ENCODE data around the gene KRT72.
A peak's percentile ranks its signal among the peaks of the same experiment; 100 is the strongest.

KRT72 gene

GRCh38 chr12:52629281-52630007, 28.2 kb upstream of the KRT72 start:
- DNase-seq, result no peak

- no peak for DNase-seq
Measured at GRCh38 chr12:52628841-52629240, 27.6 kb upstream of the KRT72 start.

- DNase-seq, result no peak
Measured at GRCh38 chr12:52628111-52628507, 26.8 kb upstream of the KRT72 start.

DNA sequence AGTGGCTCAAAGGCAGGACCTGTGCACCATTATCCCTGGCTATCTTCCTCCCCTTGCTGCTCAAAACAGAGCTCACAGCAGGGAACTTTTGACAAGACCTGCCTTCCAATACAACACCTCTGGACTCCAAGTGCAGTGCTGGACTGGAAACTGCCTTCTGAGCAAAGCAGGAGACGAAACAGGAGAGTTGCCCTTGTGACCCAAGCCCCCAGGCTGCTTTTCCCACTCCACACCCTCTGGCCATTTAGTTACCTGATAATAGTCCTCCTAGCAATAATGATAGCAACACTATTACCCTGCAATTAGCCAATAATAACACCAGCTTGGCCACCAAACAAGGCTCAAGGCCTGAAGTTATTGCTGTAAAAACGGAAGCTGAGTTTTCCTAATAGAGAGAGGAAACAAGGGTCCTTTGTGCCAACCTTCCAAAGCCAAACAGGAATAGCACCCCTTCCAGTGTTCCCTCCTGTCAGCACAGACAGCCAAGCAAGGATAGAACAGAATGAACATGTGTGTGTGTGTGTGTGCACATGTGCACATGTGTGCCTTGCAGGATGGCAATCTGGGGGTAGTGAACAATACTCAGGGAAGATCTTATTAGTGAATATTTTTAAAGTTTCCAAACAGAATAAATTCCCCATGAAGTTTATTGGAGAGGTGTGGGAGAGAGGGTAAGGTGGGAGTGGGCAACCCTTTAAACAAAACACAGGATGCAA, 26.3 kb upstream of the KRT72 start:
- DNase-seq, result no peak

GRCh38 chr12:52622349-52622748, 21.1 kb upstream of the KRT72 start:
- DNase-seq, result no peak

DNA sequence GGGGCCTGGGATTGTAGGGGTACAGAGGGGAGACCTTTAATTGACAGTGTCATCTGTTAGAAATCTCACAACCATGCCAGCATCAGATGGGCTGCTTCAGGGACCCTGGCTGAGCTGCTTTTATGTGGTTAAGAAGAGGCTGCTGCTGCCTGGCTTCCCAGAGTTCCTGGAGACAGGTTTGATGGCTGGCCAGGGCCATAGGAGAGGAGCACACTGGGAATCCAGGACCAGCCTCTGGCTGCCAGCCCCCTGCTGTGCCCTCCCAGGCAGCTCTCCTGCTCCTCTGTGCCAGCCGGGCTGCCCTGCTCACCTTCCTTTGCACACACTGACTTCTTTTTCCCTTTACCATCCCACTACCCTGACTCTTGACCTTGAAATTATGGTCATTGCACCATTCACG, 17.6 kb upstream of the KRT72 start:
- no peak for DNase-seq

DNA sequence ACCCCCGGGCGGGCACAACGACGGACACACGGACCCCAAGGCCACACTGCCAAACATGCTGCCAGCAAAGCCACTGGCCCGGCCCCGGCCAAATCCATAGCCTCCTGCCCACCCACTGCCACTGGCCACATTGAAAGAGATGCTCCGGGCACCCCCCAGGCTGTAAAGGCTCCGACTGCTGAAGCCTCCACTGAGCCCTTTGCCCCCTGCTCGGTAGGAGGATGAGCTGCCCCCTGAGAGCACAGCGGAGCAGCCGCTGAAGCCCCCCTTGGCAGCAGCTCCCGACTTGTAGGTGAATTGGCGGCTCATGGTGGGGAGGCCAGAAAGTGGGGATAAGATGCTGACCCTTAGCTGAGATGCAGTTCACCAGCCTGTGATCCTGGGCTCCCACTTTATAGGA, 17.0 kb upstream of the KRT72 start, which contains the start of gene KRT73:
TSS of gene KRT73 (minus strand) at position 344 of the 400 bp plus-strand sequence. CDS start at position 309, 35 bp downstream.
- no peak for DNase-seq

GRCh38 chr12:52617403-52617785, 16.1 kb upstream of the KRT72 start:
- DNase-seq, result no peak

DNA sequence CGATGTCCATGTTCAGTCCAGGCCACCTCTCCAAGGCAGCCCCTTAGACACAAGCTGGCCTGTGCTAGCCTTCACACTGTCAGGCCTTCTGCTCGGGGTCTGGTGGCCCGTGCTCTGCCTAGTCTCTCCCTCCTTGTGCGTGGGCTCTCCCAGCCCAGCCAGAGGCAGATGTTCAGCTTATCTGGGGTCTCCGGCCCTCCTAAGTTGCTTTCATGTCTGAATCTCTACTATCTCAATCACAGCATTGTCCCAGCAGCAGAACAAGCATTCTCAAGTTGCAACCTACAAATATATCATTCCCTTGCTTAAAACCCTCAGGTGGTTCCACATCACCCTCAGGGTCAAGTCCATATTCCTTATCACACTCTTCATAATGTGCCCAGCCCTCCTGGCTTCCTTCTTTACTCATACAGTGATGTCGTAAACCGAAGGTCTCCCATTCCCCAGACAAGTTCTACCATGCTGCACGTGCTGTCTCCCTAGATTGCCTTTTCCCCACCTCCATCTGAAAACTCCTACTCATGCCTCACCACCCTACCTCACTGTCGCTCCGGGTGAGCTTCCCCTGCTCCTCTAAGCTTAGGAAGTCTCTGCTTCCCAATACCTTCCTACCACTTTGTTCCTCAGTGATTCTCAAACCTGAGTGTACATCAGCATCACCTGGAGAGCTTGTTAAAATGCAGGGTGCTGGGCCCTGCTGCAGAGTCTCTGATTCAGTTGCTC, 15.6 kb upstream of the KRT72 start:
- no peak for DNase-seq

DNA sequence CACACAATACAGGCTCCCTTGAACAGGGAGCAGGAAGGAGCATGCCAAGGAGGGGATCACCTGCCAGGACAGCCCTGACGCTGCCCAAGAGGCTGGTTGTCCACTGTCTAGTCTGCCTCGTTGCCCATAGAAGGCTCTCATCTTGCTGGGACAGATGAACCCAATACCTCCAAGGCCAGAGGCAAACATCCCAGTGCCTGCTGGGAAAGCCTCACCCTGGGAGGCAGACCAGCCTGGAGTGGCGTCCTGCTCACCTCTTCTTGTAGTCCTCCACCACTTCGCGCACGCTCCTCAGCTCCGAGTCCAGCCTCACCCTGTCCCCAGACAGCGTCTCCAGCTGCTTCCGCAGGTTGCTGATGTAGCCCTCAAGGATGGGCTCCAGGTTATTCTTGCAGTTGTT, 14.6 kb upstream of the KRT72 start:
- DNase-seq, result no peak

DNA sequence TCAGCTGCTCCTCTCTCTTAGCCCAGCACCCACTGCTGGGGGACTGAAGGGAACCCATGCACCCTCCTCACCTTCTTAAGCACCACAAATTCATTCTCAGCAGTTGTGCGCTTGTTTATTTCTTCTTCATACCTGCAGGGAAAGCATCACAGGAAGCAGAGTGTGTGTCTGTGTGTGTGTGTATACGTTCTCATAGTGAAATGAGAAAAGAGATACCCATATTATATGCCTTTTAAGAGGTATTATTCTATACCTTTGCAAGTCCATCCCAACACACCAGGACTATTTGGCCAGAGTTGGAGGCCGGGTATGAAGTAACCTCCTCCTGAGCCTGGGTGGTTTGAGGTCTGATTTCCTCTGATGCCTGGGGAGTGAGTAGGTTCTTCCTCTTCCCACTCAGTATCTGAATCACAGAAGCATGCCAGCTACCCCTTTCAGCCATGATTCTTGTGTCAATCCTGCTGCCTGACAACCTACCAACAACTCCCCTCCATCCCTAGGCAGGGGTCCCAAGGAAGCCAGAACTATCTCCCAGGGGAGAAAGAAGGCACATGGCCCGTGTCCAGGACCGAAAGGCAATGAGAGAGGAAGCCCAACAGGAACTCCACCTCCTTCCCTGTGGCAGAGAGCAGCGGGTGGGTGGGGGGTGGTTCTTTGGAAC, 14.1 kb upstream of the KRT72 start:
- peak; percentile 26 for DNase-seq

DNA sequence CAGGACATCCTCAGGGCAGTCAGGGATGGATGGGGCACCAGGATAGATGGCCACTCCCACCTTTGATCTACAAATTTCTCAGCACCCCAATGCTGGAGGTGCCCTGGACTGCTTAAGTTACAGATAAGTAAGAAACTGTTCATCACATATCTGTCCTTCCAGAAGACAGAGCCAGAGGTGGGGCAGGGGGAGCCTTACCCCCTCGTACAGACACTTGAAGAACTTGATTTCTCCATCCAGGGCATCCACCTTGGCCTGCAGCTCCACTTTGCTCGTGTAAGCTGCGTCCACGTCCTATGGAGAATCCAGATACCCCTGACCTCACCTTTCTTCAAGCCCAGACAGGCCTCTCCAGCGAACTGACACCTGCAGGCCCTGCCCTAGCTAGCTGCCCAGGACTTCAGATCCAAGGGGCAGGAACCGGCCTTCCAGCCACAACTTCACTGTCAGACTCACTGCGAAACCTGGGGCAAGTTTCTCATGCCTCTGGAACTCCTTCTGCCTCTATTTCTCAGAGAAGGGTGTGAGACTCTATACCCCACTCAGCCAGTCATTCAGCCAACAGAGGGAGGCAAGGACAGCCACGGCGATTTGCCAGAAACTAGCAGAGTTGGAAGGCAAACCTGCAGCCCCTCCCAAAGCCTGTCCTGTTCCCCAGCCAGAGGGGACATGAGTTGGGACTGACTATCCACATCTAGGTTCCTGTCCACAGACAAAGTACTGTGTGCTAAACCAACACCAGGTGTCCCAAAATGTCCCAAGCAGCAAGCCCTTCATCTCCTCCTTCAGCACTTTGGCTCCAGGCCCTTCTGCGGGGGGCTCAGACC, 13.3 kb upstream of the KRT72 start:
- no peak for DNase-seq

GRCh38 chr12:52613384-52614030, 12.2 kb upstream of the KRT72 start:
- no peak for DNase-seq

DNA sequence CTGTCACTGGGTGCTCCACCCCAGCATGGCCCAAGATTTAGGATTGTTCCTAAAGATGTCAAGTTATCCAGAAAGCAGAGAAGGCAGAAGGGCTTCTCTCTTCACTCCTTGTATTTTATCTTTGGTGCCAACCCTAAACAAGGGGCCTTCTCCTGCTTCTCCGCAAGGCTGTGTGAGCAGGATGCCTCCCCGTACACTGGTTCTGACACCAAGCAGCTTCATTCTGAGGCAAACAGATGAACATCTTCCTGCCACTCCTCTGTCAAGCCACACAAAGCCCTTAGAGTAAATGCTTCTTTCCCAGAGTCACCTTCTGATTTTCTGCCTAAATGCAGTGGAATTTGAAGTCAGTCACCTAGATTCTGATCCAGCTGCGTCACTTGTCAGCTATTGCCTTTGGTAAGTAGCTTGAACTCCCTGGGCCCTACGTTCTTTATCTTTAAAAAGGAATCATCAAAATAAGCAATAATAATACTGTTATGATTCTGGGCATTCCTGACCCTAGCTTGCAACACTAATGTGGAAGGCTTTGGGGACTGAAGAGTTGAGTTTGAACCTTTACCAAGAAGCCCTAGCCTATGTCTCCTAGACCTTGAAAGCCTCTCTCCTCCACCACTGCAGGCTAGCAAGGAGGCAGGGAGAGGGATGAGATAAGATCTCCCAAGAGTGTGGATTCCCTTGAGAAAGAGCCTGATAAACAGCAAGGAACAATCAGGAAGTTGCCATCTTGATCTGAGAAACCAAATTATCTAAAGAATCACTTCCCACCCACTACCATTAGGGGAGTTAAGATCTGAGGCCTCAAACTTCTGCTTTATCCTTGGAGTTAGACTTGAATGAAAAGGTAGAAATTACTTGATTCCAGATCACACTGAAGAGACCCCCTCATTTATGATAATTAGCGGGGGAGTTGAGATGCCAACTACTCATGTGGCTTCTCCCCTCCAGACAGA, 11.4 kb upstream of the KRT72 start:
- no peak for DNase-seq

DNA sequence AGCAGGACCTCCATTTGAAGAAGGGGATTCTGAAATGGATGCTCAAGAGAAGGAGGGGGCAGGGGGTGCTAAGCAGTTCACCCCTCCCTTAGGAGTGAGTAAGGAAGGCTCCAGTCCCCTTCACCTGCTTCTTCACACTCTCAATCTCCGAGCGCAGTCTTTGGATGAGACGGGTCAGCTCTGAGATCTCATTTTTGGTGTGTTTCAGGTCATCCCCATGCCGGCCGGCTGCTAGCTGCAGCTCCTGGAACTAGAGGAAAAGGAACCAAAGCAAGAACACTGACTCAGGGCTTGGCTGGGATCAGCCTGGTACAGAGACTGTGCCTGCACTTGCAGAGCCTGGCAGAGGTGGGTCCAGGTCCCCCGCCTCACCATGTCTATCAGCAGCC, 9.8 kb upstream of the KRT72 start:
- DNase-seq, result no peak

- DNase-seq, result no peak
Measured at GRCh38 chr12:52608826-52609630, 7.8 kb upstream of the KRT72 start.

DNA sequence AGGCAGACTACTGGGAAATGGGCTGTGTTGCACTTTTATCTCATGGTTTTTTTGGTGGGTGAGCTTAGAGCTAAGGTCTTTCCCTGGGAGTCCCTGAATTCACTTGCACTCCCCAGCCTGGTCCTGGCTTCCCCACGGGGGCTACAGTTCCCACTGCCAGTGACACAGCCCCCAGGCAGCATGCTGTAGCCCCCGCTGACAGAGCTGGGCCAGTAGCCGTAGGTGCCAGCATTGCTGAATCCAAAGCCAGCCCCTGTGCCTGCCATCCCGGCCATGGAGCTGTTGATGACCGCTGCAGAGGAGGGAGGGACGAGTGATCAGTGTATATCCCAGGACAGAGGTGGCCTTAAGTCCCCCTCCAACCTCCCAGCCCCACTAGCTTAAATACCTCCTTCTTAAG, 6.9 kb upstream of the KRT72 start:
- DNase-seq, result no peak

DNA sequence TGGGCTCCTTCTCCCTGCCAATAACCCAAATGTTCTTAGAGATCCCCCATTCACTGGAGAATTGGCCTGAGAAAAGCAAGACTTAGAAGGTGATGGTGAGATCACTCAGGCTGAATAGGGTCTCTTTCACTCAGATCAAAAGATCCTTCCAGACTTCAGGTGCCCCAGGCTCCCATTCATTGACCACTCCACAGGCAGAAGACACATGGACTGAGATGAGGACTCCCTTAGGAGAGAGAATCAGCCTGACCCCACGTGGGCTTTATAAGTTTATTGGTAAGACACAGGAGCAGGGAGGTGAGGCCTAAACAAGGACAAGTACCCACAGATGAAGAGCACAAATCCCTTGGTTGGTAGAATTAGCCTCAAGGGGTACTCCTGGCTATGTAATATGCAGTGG, 6.1 kb upstream of the KRT72 start:
- no peak for DNase-seq

DNA sequence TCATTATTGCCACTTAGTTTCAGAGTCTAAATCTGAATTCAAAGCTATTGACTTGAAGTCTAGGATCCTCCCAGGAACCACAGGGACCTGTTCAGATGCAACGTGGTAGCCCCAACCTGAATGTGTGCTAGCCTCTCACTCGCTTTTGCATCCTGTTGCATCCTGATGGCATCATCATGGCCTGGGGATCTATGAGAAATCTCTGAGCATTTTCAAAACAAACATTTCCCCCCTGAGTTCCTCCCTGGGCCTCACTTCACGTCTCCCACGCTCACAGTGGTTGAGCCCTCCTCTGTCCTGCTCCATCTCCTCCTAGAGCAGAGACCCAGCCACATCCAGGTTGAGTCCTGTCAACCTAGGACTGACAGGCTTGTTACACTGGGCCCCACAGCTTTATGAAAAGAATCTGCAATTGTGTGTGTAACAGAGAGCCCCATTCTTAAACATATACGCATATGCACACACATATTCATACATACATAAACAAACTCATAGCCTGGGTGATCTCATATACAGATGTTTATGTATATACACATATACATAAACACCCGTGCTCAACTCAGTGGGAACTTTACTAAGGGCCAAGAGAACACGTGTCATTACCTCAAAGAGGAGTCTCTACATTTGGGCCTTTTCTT, 5.4 kb upstream of the KRT72 start:
- DNase-seq, result no peak
